Liver (tissue), 3 donors: ENCODE measurements around the gene CCDC63.

Experiments
- ATF3 ChIP-seq: IDR thresholded peaks from 2 replicates; pipeline ENCODE4 v1.6.1; 2016; ENCODE audit warnings: antibody characterized with exemption
- CTCF ChIP-seq: fragments of 150-350 bp; IDR thresholded peaks from 2 replicates; pipeline ENCODE4 v1.5.1; 2017; ENCODE audit warnings: improper control_type of control experiment, low read depth, low read length; ENCODE audit not compliant: missing input control
- EGR1 ChIP-seq, 2 donors: IDR thresholded peaks; 2 replicates each; pipeline ENCODE4 v1.6.1; 2016 to 2018; ENCODE audit warnings: antibody characterized with exemption in 2 of 2, low read depth in 2 of 2
- GABPA ChIP-seq, 2 donors: IDR thresholded peaks in 1 of 2; conservative IDR thresholded peaks in 1 of 2; 2 replicates each; pipeline ENCODE4 v1.6.1; 2016; ENCODE audit warnings: antibody characterized with exemption in 2 of 2, mild to moderate bottlenecking in 1 of 2, moderate library complexity in 1 of 2
- JUND ChIP-seq, 2 donors: IDR thresholded peaks; 2 replicates each; pipeline ENCODE4 v1.6.1; 2016; ENCODE audit warnings: antibody characterized with exemption in 2 of 2
- MAX ChIP-seq: IDR thresholded peaks from 2 replicates; pipeline ENCODE4 v1.6.1; 2016; ENCODE audit warnings: antibody characterized with exemption
- NR2F2 ChIP-seq: IDR thresholded peaks from 2 replicates; pipeline ENCODE4 v1.6.1; 2016; ENCODE audit warnings: antibody characterized with exemption
- RAD21 ChIP-seq, 2 donors: IDR thresholded peaks; 2 replicates each; pipeline ENCODE4 v1.6.1; 2016; ENCODE audit warnings: antibody characterized with exemption in 2 of 2, mild to moderate bottlenecking in 2 of 2
- REST ChIP-seq: IDR thresholded peaks from 2 replicates; pipeline ENCODE4 v1.6.1; 2016; ENCODE audit warnings: antibody characterized with exemption, mild to moderate bottlenecking
- SP1 ChIP-seq: IDR thresholded peaks from 2 replicates; pipeline ENCODE4 v1.6.1; 2018; ENCODE audit warnings: antibody characterized with exemption, mild to moderate bottlenecking
- TAF1 ChIP-seq: conservative IDR thresholded peaks from 2 replicates; pipeline ENCODE4 v1.6.1; 2016; ENCODE audit warnings: antibody characterized with exemption, mild to moderate bottlenecking
- YY1 ChIP-seq: IDR thresholded peaks from 2 replicates; pipeline ENCODE4 v1.6.1; 2016; ENCODE audit warnings: antibody characterized with exemption, mild to moderate bottlenecking
- donor health status: healthy.
- donor health status: healthy.

- no peak for TF ChIP-seq CTCF
- no peak for TF ChIP-seq GABPA (IDR thresholded peaks at IDR 0.05 in 1 of 2, conservative IDR thresholded peaks at IDR 0.05 in 1 of 2)
- TF ChIP-seq RAD21 (IDR thresholded peaks at IDR 0.05) = no peak
- TF ChIP-seq ATF3 = no peak
- no peak for TF ChIP-seq REST
- TF ChIP-seq MAX = no peak
- TF ChIP-seq TAF1 = no peak
- no peak for TF ChIP-seq EGR1 (IDR thresholded peaks at IDR 0.05; ENCODE audit: low read depth in 2 of 2)
- TF ChIP-seq YY1 = no peak
- TF ChIP-seq SP1 = no peak
- no peak for TF ChIP-seq NR2F2
- TF ChIP-seq JUND (IDR thresholded peaks at IDR 0.05) = no peak
Measured at GRCh38 chr12:110932046-110932445, 85.3 kb downstream of the CCDC63 start.
